AG10803 (cell line): ENCODE results near the gene SETD1A.

ENCODE experiments used
- DNase-seq: peaks from one replicate; pipeline ENCODE4 v3.0.0; 2010; ENCODE audit warnings: low read depth
- H3K4me3 ChIP-seq: 2 replicates; pipeline ENCODE4 v1.5.1; 2011; ENCODE audit warnings: mild to moderate bottlenecking, low read length, control low read depth
- TF ChIP-seq, protein P1 (sequence below): conservative IDR thresholded peaks from 2 replicates; pipeline ENCODE4 v1.5.1; 2011; ENCODE audit warnings: mild to moderate bottlenecking, low read length, control low read depth, inconsistent platforms

Gene SETD1A

DNA sequence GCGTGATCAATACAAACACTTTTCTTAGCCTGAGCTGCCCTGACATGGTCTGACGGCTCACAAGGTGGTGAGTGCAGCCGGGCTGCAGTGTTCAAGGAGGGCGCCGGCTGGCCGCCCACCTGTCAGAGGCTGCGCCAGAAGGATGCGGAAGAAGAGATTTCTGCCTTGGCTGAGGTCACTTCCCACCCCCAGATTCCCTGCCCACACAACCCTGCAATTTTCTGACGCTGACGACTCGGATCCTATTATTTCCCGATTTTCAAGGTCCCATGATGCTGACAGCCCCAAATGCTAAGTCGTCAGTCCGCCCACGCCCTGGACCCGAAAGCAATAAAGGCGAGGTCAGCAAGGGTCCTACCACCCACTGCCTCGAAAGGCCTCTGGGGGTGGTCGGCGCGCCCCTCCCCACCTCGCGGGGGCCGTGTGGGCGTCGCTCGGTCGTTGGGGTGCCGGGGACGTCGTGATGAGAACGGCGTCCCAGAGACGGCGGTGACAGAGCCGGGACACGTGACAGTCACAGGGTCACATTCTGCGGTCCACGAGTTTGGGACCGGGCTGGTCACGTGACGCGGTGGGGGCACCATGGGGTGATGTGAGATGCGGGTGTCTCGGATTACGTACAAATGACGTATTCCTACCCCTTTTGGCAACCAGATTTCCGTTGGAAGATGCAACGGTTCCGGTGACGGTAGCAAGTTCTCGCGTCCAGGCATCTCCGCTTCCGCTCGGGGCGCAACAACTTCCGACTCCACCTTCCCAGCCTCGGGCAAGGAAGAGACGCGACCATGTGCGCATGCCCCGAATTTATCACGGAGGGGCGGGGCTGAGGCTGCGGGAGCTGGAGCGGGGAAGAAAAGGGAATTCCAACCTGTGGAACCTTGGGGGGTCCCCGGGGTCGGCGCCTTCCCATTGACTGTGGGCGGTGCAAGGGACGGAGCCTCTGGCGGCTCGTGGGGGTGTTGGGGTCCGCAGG is 75.5 kb downstream of the SETD1A start, which contains the start of gene STX4:
Gene STX4 (plus strand): TSS at position 823 of the 973 bp plus-strand sequence. CDS start 248 bp downstream, outside the sequence.
- peak within 1 kb of the TSS; percentile 99 for H3K4me3 ChIP-seq
- DNase-seq, result peak; percentile 97
- TF ChIP-seq, protein P1, sequence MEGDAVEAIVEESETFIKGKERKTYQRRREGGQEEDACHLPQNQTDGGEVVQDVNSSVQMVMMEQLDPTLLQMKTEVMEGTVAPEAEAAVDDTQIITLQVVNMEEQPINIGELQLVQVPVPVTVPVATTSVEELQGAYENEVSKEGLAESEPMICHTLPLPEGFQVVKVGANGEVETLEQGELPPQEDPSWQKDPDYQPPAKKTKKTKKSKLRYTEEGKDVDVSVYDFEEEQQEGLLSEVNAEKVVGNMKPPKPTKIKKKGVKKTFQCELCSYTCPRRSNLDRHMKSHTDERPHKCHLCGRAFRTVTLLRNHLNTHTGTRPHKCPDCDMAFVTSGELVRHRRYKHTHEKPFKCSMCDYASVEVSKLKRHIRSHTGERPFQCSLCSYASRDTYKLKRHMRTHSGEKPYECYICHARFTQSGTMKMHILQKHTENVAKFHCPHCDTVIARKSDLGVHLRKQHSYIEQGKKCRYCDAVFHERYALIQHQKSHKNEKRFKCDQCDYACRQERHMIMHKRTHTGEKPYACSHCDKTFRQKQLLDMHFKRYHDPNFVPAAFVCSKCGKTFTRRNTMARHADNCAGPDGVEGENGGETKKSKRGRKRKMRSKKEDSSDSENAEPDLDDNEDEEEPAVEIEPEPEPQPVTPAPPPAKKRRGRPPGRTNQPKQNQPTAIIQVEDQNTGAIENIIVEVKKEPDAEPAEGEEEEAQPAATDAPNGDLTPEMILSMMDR, result 0 out of 2 replicates have a peak, but pooled peaks have one; percentile 4

DNA sequence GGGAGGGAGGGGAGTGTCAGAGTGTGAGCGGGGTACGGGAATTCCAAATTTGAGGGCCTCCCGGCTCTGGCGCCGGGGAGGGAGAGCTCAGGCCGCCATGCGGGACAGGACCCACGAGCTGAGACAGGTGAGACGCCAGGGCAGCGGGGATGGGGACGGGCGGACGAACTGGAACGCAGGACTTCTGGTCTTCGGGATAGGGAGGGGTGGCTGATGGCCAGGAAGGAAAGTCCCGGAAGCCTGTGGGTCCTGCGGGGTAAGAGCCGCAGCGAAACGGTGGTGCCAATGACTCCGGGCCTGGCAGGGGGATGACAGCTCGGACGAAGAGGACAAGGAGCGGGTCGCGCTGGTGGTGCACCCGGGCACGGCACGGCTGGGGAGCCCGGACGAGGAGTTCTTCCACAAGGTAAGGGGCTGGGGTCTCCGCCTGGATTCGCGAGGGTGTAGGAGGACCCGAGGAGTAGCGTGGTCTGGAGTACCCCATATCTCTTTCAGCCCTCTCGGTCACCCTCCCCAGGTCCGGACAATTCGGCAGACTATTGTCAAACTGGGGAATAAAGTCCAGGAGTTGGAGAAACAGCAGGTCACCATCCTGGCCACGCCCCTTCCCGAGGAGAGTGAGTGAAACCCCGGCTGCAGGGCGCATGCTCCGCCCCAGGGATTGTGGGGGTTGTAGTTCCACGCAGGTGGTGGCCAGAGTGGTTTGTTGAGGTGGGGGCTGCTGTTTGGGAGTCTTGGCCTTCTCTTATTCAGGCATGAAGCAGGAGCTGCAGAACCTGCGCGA is 76.3 kb downstream of the SETD1A start:
- peak; percentile 75 for DNase-seq
- TF ChIP-seq, protein P1, result no peak

More for the DNA sequence above, 76.3 kb downstream of the SETD1A start:
- H3K4me3 ChIP-seq, result peak overlapping the region; percentile 99
